Astrocyte (in vitro differentiated cells and primary cell): ENCODE results near the gene SLC29A3. TPM values are rescaled to one million over a fixed set of nuclear protein-coding genes. Genes with fewer than 3 reads are reported as not detected.

Source experiments
- DNase-seq: peaks from one replicate; pipeline ENCODE4 v3.0.0-alpha.2; 2010; ENCODE audit warnings: low read depth
- FAIRE-seq: peaks from 2 replicates; lab custom pipeline; 2011; peaks lifted over from hg19 to GRCh38; lab: Jason Lieb, UNC
- H2AFZ ChIP-seq: 2 replicates; pipeline ENCODE4 v1.6.0; 2012; ENCODE audit warnings: low read depth, low read length, inconsistent platforms
- H3K27ac ChIP-seq: 2 replicates; pipeline ENCODE4 v1.5.1; 2011; ENCODE audit warnings: low read depth, low read length, inconsistent platforms
- H3K27me3 ChIP-seq: 2 replicates; pipeline ENCODE4 v1.6.0; 2011; ENCODE audit warnings: low read length, inconsistent platforms; ENCODE audit not compliant: insufficient read depth
- H3K36me3 ChIP-seq: 2 replicates; pipeline ENCODE4 v1.5.1; 2011; ENCODE audit warnings: low read length, inconsistent platforms; ENCODE audit not compliant: insufficient read depth
- H3K4me1 ChIP-seq: 2 replicates; pipeline ENCODE4 v1.5.1; 2011; ENCODE audit warnings: low read length, inconsistent platforms; ENCODE audit not compliant: insufficient read depth
- H3K4me2 ChIP-seq: 2 replicates; pipeline ENCODE4 v1.6.0; 2012; ENCODE audit warnings: low read length, inconsistent platforms
- H3K4me3 ChIP-seq: 2 replicates; pipeline ENCODE4 v1.5.1; 2011; ENCODE audit warnings: low read depth, mild to moderate bottlenecking, low read length, inconsistent platforms; ENCODE audit not compliant: insufficient read depth
- H3K79me2 ChIP-seq: 2 replicates; pipeline ENCODE4 v1.6.0; 2012; ENCODE audit warnings: mild to moderate bottlenecking, low read length, inconsistent platforms; ENCODE audit not compliant: insufficient read depth
- H3K9ac ChIP-seq: 2 replicates; pipeline ENCODE4 v1.6.0; 2012; ENCODE audit warnings: mild to moderate bottlenecking, low read length, inconsistent platforms
- H3K9me3 ChIP-seq: 2 replicates; pipeline ENCODE4 v1.5.1; 2012; ENCODE audit warnings: low read depth, mild to moderate bottlenecking, low read length, inconsistent platforms; ENCODE audit not compliant: insufficient read depth
- H4K20me1 ChIP-seq: 2 replicates; pipeline ENCODE4 v1.6.0; 2012; ENCODE audit warnings: low read length, inconsistent platforms; ENCODE audit not compliant: insufficient read depth
- H3K27ac Mint-ChIP-seq: one replicate; pipeline ENCODE4 v1.8.0; 2021; ENCODE audit warnings: mild to moderate bottlenecking, mixed read lengths; ENCODE audit not compliant: unreplicated experiment
- H3K27me3 Mint-ChIP-seq: one replicate; pipeline ENCODE4 v1.8.0; 2021; ENCODE audit warnings: low read depth, mixed read lengths; ENCODE audit not compliant: unreplicated experiment
- H3K36me3 Mint-ChIP-seq: one replicate; pipeline ENCODE4 v1.8.0; 2021; ENCODE audit warnings: low read depth, mixed read lengths; ENCODE audit not compliant: unreplicated experiment
- H3K4me1 Mint-ChIP-seq: one replicate; pipeline ENCODE4 v1.8.0; 2021; ENCODE audit warnings: low read depth, mixed read lengths; ENCODE audit not compliant: unreplicated experiment
- H3K4me3 Mint-ChIP-seq: one replicate; pipeline ENCODE4 v1.8.0; 2021; ENCODE audit warnings: mild to moderate bottlenecking, moderate library complexity, mixed read lengths; ENCODE audit not compliant: unreplicated experiment
- H3K9me3 Mint-ChIP-seq: one replicate; pipeline ENCODE4 v1.8.0; 2021; ENCODE audit warnings: mild to moderate bottlenecking, mixed read lengths; ENCODE audit not compliant: unreplicated experiment
- EZH2 ChIP-seq: IDR thresholded peaks from 2 replicates; pipeline ENCODE4 v1.6.1; 2012; ENCODE audit warnings: mild to moderate bottlenecking, low read length, inconsistent platforms; ENCODE audit not compliant: insufficient read depth
- total RNA-seq: library from RNA; stranded (reverse); gene quantifications from 2 replicates; pipeline ENCODE4 v1.2.1, GENCODE V29; 2021
- TF ChIP-seq, protein P1 (sequence below): IDR thresholded peaks from 2 replicates; pipeline ENCODE4 v1.5.1; 2011; ENCODE audit warnings: low read depth, mild to moderate bottlenecking, inconsistent platforms, low read length, moderate library complexity; ENCODE audit not compliant: insufficient read depth

SLC29A3 gene
- total RNA-seq, 1 donor from 2014 or later, result 3.4 TPM

- no peak overlapping the region for H3K4me3 Mint-ChIP-seq
- Histone ChIP-seq H3K9me3 (no peaks in the 10 kb centered on the region), H2AFZ (no peak overlapping the region), H3K36me3 (no peaks in the 10 kb centered on the region), H3K4me3 (no peak overlapping the region), H3K79me2 (no peaks in the 10 kb centered on the region), H4K20me1 (no peaks in the 10 kb centered on the region), H3K4me2 (no peak overlapping the region), H3K4me1 (peaks cover 6% of the 10 kb centered on the region), H3K27me3 (peaks cover 63% of the 10 kb centered on the region), H3K27ac (no peak overlapping the region), H3K9ac (no peak overlapping the region)
- no peak overlapping the region for H3K27ac Mint-ChIP-seq
- H3K9me3 Mint-ChIP-seq, result no peaks in the 10 kb centered on the region
- FAIRE-seq (no peak), DNase-seq (no peak)
- peaks cover 76% of the 10 kb centered on the region for H3K27me3 Mint-ChIP-seq
- no peak for TF ChIP-seq EZH2
- TF ChIP-seq, protein P1, sequence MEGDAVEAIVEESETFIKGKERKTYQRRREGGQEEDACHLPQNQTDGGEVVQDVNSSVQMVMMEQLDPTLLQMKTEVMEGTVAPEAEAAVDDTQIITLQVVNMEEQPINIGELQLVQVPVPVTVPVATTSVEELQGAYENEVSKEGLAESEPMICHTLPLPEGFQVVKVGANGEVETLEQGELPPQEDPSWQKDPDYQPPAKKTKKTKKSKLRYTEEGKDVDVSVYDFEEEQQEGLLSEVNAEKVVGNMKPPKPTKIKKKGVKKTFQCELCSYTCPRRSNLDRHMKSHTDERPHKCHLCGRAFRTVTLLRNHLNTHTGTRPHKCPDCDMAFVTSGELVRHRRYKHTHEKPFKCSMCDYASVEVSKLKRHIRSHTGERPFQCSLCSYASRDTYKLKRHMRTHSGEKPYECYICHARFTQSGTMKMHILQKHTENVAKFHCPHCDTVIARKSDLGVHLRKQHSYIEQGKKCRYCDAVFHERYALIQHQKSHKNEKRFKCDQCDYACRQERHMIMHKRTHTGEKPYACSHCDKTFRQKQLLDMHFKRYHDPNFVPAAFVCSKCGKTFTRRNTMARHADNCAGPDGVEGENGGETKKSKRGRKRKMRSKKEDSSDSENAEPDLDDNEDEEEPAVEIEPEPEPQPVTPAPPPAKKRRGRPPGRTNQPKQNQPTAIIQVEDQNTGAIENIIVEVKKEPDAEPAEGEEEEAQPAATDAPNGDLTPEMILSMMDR, result no peak
- peaks cover 2% of the 10 kb centered on the region for H3K4me1 Mint-ChIP-seq
- no peaks in the 10 kb centered on the region for H3K36me3 Mint-ChIP-seq
These were observed 82.9 kb downstream of the SLC29A3 start for GRCh38 chr10:71402005-71402404.

- H3K27ac Mint-ChIP-seq, result no peak overlapping the region
- H3K4me1 ChIP-seq, result no peaks in the 10 kb centered on the region
- no peaks in the 10 kb centered on the region for H3K9me3 ChIP-seq
- FAIRE-seq, result no peak
- H3K36me3 ChIP-seq, result no peaks in the 10 kb centered on the region
- H3K9me3 Mint-ChIP-seq, result peaks cover 3% of the 10 kb centered on the region
- peaks cover 44% of the 10 kb centered on the region for H3K27me3 ChIP-seq
- no peak for DNase-seq
- peaks cover 71% of the 10 kb centered on the region for H3K27me3 Mint-ChIP-seq
- H3K4me3 ChIP-seq, result no peak overlapping the region
- no peak overlapping the region for H2AFZ ChIP-seq
- TF ChIP-seq, protein P1, result no peak
- no peak for TF ChIP-seq EZH2
- no peak overlapping the region for H3K4me2 ChIP-seq
- no peaks in the 10 kb centered on the region for H3K79me2 ChIP-seq
- no peak overlapping the region for H3K27ac ChIP-seq
- H3K4me1 Mint-ChIP-seq, result peaks cover 1% of the 10 kb centered on the region
- H3K4me3 Mint-ChIP-seq, result no peak overlapping the region
- H4K20me1 ChIP-seq, result no peaks in the 10 kb centered on the region
- H3K9ac ChIP-seq, result no peak overlapping the region
- no peaks in the 10 kb centered on the region for H3K36me3 Mint-ChIP-seq
These were observed 85.6 kb downstream of the SLC29A3 start for GRCh38 chr10:71404503-71405295.

- no peak for DNase-seq
- no peak overlapping the region for H3K27ac ChIP-seq
- TF ChIP-seq EZH2, result no peak
- TF ChIP-seq, protein P1, result no peak
- Mint-ChIP-seq H3K4me1 (peaks cover 1% of the 10 kb centered on the region), H3K27ac (no peak overlapping the region), H3K27me3 (peaks cover 55% of the 10 kb centered on the region), H3K9me3 (peaks cover 7% of the 10 kb centered on the region), H3K4me3 (no peak overlapping the region), H3K36me3 (no peaks in the 10 kb centered on the region)
- no peaks in the 10 kb centered on the region for H4K20me1 ChIP-seq
- peaks cover 28% of the 10 kb centered on the region for H3K27me3 ChIP-seq
- H3K4me2 ChIP-seq, result no peak overlapping the region
- no peak overlapping the region for H3K9ac ChIP-seq
- no peak for FAIRE-seq
- no peak overlapping the region for H2AFZ ChIP-seq
- H3K4me1 ChIP-seq, result no peaks in the 10 kb centered on the region
- H3K79me2 ChIP-seq, result no peaks in the 10 kb centered on the region
- H3K36me3 ChIP-seq, result no peaks in the 10 kb centered on the region
- no peaks in the 10 kb centered on the region for H3K9me3 ChIP-seq
- H3K4me3 ChIP-seq, result no peak overlapping the region
These were observed 87.8 kb downstream of the SLC29A3 start for GRCh38 chr10:71406878-71407277.
